ENCODE results near the gene GRIN2A. TPM values are rescaled to one million over a fixed set of nuclear protein-coding genes. Genes with fewer than 3 reads are reported as not detected.

GRIN2A gene
- total and polyA plus RNA-seq, 2 of the 8 experiments (the other 6 are each of a cell fraction or from before 2014, with no cell fraction given): 0.18 to 1.8 TPM

DNA sequence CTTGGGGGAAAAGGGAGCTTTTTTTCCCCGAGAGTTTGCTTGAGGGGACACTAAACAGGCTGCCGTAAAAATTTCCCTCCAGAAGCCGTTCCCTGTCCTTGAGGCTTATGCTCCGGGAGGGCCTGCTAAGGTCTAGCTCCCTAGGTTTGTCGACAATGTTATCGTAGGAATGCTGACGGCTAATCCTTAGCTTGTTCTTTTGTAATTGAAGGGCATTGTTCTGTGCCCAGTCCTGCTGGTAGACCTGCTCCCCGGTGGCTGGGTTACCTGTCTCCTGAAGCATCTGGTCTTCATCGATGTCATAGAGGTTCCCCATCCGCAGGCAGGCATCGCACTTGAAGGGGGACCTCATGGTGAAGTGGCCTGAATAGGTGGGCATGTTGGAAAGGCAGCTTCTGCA is 418.7 kb downstream of the GRIN2A start:
- H2BK20ac ChIP-seq (ENCODE audit: low read length): no peak overlapping the region
- ChIA-PET POLR2A (ENCODE audit: partially characterized antibody) (interaction anchor here (1.6 kb wide), 1 partner anchor 53 kb away, joined by 3 read pairs; no protein-coding TSS in a partner anchor), CTCF (ENCODE audit: partially characterized antibody) (interaction anchor here (1.0 to 1.4 kb wide), 2 partner anchors 16 to 49 kb away, joined by 3 to 4 read pairs; no protein-coding TSS in a partner anchor)
- no peak overlapping the region for H4K5ac ChIP-seq (ENCODE audit: insufficient read length, low read depth, low read length)
- H3K79me2 ChIP-seq (ENCODE audit: control insufficient read depth in 1 of 2, insufficient read depth in 2 of 2, low read length in 2 of 2): no peaks in the 10 kb centered on the region
- H3K4me1 ChIP-seq (replicated peaks in 1 of 4; ENCODE audit: control insufficient read depth in 3 of 4, insufficient read depth in 4 of 4, low read length in 3 of 4): peaks cover 0 to 7% (median 3%) of the 10 kb centered on the region in 4 experiments; a peak in 6 of 7 replicates
- FAIRE-seq: no peak
- no peak for DNase-seq (ENCODE audit: low read depth in 1 of 2, low spot score in 2 of 2)
- H3K9me3 ChIP-seq (ENCODE audit: insufficient read depth in 2 of 2, low read depth in 1 of 2, low read length in 1 of 2): no peaks in the 10 kb centered on the region; a peak in 1 of 4 replicates
- H2BK12ac ChIP-seq (ENCODE audit: low read depth, low read length): no peak overlapping the region
- H4K91ac ChIP-seq (replicated peaks; ENCODE audit: insufficient read length, low read length): no peak overlapping the region
- no peak overlapping the region for H2BK15ac ChIP-seq (ENCODE audit: low read length)
- no peaks in the 10 kb centered on the region; the same call in 1 of the 2 replicates for H3K79me1 ChIP-seq (ENCODE audit: low read depth, low read length)
- no peak overlapping the region for H3K56ac ChIP-seq (replicated peaks; ENCODE audit: insufficient read length, low read depth, low read length)
- H2BK120ac ChIP-seq (replicated peaks; ENCODE audit: low read depth, low read length): no peak overlapping the region
- H3K27ac ChIP-seq (ENCODE audit: low read depth, low read length): no peak overlapping the region
- no peak overlapping the region for H2BK5ac ChIP-seq (ENCODE audit: low read depth, low read length)
- no peak overlapping the region; the same call in 1 of the 2 replicates for H3K18ac ChIP-seq (ENCODE audit: extremely low read depth, low read length)
- TF ChIP-seq TCF12 (IDR thresholded peaks at IDR 0.05; ENCODE audit: low read depth, low read length) (no peak), SP1 (IDR thresholded peaks at IDR 0.05; ENCODE audit: low read depth, low read length) (no peak), TAF1 (IDR thresholded peaks at IDR 0.05; ENCODE audit: low read depth, low read length) (no peak), NANOG (IDR thresholded peaks at IDR 0.05; ENCODE audit: insufficient read depth, low read depth, low read length, poor library complexity, severe bottlenecking) (no peak), RXRA (IDR thresholded peaks at IDR 0.05; ENCODE audit: insufficient read depth, low read depth, low read length) (no peak), HDAC6 (IDR thresholded peaks at IDR 0.05; ENCODE audit: low read depth, low read length) (no peak), SP2 (IDR thresholded peaks at IDR 0.05; ENCODE audit: low read length) (no peak), TAF7 (optimal IDR thresholded peaks at IDR 0.05; ENCODE audit: borderline replicate concordance, low read depth, low read length) (no peak), TEAD4 (IDR thresholded peaks at IDR 0.05; ENCODE audit: low read depth, low read length) (no peak), KDM4A (IDR thresholded peaks at IDR 0.05; ENCODE audit: low read depth, low read length, severe bottlenecking) (no peak), RBBP5 (IDR thresholded peaks at IDR 0.05; ENCODE audit: borderline replicate concordance, low read depth, low read length) (no peak)
- TF ChIP-seq, protein P1, sequence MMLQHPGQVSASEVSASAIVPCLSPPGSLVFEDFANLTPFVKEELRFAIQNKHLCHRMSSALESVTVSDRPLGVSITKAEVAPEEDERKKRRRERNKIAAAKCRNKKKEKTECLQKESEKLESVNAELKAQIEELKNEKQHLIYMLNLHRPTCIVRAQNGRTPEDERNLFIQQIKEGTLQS (IDR thresholded peaks at IDR 0.05; ENCODE audit: insufficient read depth, low read depth, low read length): no peak
- TF ChIP-seq, protein P2, sequence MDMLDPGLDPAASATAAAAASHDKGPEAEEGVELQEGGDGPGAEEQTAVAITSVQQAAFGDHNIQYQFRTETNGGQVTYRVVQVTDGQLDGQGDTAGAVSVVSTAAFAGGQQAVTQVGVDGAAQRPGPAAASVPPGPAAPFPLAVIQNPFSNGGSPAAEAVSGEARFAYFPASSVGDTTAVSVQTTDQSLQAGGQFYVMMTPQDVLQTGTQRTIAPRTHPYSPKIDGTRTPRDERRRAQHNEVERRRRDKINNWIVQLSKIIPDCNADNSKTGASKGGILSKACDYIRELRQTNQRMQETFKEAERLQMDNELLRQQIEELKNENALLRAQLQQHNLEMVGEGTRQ (IDR thresholded peaks at IDR 0.05; ENCODE audit: low read length): no peak
- no peak overlapping the region for H3K4ac ChIP-seq (replicated peaks; ENCODE audit: insufficient read length, low read depth, low read length)
- H2AK5ac ChIP-seq (ENCODE audit: low read depth, low read length): no peak overlapping the region
- WGBS, 2 experiments (ENCODE audit: extremely low coverage in 1 of 2, insufficient coverage in 1 of 2, insufficient read length in 1 of 2, insufficient replicate concordance in 2 of 2, low coverage in 1 of 2, low lambda C conversion rate in 2 of 2, missing lambda C conversion rate in 1 of 2): 87% methylated on average over 11 of the region's 11 CpGs; no CpG with 5 or more reads in 1 of the 2 experiments
- no peak overlapping the region for H3K4me2 ChIP-seq (ENCODE audit: insufficient read depth in 1 of 2, low read depth in 2 of 2, low read length in 2 of 2)
- H3K27me3 ChIP-seq (replicated peaks in 1 of 4; ENCODE audit: control insufficient read depth in 3 of 4, extremely low read depth in 1 of 4, insufficient read depth in 3 of 4, low read length in 3 of 4): no peaks in the 10 kb centered on the region
- no peak overlapping the region for H3K9ac ChIP-seq (replicated peaks in 1 of 4; ENCODE audit: extremely low read depth in 1 of 4, low read depth in 3 of 4, low read length in 3 of 4)
- H3K14ac ChIP-seq (ENCODE audit: insufficient read length): no peak overlapping the region
- H3K36me3 ChIP-seq (ENCODE audit: control insufficient read depth in 2 of 4, insufficient read depth in 4 of 4, low read length in 3 of 4): 0 out of 8 replicates have a peak, but pooled peaks cover 0 to 10% (median 0%) of the 10 kb centered on the region in 4 experiments
- H3K4me3 ChIP-seq (ENCODE audit: extremely low read depth in 1 of 4, insufficient read depth in 2 of 4, low read depth in 3 of 4, low read length in 4 of 4): no peak overlapping the region
- H4K20me1 ChIP-seq (replicated peaks in 1 of 2; ENCODE audit: control insufficient read depth in 1 of 2, insufficient read depth in 2 of 2, low read length in 2 of 2): no peaks in the 10 kb centered on the region
- H4K8ac ChIP-seq (ENCODE audit: extremely low read depth, insufficient read depth, low read length): no peak overlapping the region
- no peak overlapping the region for H2AFZ ChIP-seq (ENCODE audit: low read length)
- no peak overlapping the region for H3K23ac ChIP-seq (ENCODE audit: insufficient read length)
- H3K23me2 ChIP-seq (ENCODE audit: low read depth, low read length): no peaks in the 10 kb centered on the region
